Transverse colon (tissue), 4 donors: Measurements from ENCODE around the gene CGB5. TPM values are rescaled to one million over a fixed set of nuclear protein-coding genes. Genes with fewer than 3 reads are reported as not detected.
A peak's percentile ranks its signal among the peaks of the same experiment; 100 is the strongest.

ENCODE experiments used
- DNase-seq: peaks from one replicate; pipeline ENCODE4 v3.0.0-alpha.2; 2019
- H3K27ac ChIP-seq, 4 donors: fragments of 200-600 bp; sonication (generic); 2 replicates each; pipeline ENCODE4 v1.5.1; 2016 to 2018; ENCODE audit warnings: inconsistent platforms in 4 of 4
- H3K27me3 ChIP-seq: fragments of 200-600 bp; sonication (generic); 2 replicates; pipeline ENCODE4 v1.5.1; 2017; ENCODE audit warnings: inconsistent platforms
- H3K36me3 ChIP-seq, 4 donors: fragments of 200-600 bp; sonication (generic); 2 replicates each; pipeline ENCODE4 v1.5.1; 2017 to 2019; ENCODE audit warnings: inconsistent platforms in 4 of 4
- H3K4me1 ChIP-seq, 4 donors: fragments of 200-600 bp; sonication (generic); 2 replicates each; pipeline ENCODE4 v1.5.1; 2017 to 2020; ENCODE audit warnings: inconsistent platforms in 4 of 4
- H3K4me3 ChIP-seq, 4 donors: fragments of 200-600 bp; sonication (generic); 1 replicate in 1 of 4; 2 replicates in 3 of 4; pipeline versions ENCODE4 v1.5.1 to v1.6.1; 2017 to 2019; ENCODE audit warnings: inconsistent platforms in 4 of 4
- H3K9me3 ChIP-seq, 2 donors: fragments of 200-600 bp; sonication (generic); 2 replicates each; pipeline ENCODE4 v1.5.1; 2017 to 2019; ENCODE audit warnings: inconsistent platforms in 2 of 2
- EP300 ChIP-seq: sonication (generic); formaldehyde crosslinking; IDR thresholded peaks from one replicate; pipeline ENCODE4 v1.6.1; 2017; ENCODE audit warnings: antibody characterized with exemption, low read depth
- POLR2A ChIP-seq: fragments of 450-650 bp; IDR thresholded peaks from one replicate; pipeline ENCODE4 v1.6.1; 2016; ENCODE audit warnings: antibody characterized with exemption, mild to moderate bottlenecking, moderate library complexity
- POLR2AphosphoS5 ChIP-seq, 3 donors: sonication (generic); formaldehyde crosslinking; IDR thresholded peaks; one replicate each; pipeline ENCODE4 v1.6.1; 2016; ENCODE audit warnings: antibody characterized with exemption in 3 of 3
- WGBS, 2 donors: methylation state at CpG; one replicate each; pipeline ENCODE4 v1.1.5; 2018; ENCODE audit warnings: low coverage in 1 of 2; 5-methylcytosine and 5-hydroxymethylcytosine counted together
- in situ Hi-C, 4 donors: fragments of 200-750 bp; cut with MboI; loops; one replicate each; pipeline versions ENCODE4 v1.15.0 to v1.15.1; 2017; ENCODE audit warnings: low sequenced_read_pairs in 3 of 4, low pct_ligation_motif_present in 1 of 4, low pct_unique_long_range_greater_than_20kb in 1 of 4
- intact Hi-C: fragments of 100-400 bp; cut with DNase I; formaldehyde crosslinking; loops from one replicate; pipeline ENCODE4 v1.15.1; 2023; ENCODE audit warnings: low total_unique reads
- total RNA-seq, 4 donors: library from RNA; depleted of rRNA; stranded (reverse); fragments of >200 nt; gene quantifications; one replicate each; pipeline ENCODE4 v1.1.0, GENCODE V29; 2016
- TF ChIP-seq, protein P1 (sequence below), 5 experiments: fragments of 200-600 bp in 3 of 5; fragments of 450-650 bp in 2 of 5; sonication (generic) in 3 of 5; IDR thresholded peaks; 1 replicate in 2 of 5; 2 replicates in 3 of 5; pipeline ENCODE4 v1.5.1; 2016 to 2017; ENCODE audit warnings: antibody characterized with exemption in 5 of 5, inconsistent platforms in 3 of 5, mild to moderate bottlenecking in 2 of 5, moderate library complexity in 1 of 5

The CGB5 gene
- total RNA-seq, 4 donors from 2014 or later = not detected

DNA sequence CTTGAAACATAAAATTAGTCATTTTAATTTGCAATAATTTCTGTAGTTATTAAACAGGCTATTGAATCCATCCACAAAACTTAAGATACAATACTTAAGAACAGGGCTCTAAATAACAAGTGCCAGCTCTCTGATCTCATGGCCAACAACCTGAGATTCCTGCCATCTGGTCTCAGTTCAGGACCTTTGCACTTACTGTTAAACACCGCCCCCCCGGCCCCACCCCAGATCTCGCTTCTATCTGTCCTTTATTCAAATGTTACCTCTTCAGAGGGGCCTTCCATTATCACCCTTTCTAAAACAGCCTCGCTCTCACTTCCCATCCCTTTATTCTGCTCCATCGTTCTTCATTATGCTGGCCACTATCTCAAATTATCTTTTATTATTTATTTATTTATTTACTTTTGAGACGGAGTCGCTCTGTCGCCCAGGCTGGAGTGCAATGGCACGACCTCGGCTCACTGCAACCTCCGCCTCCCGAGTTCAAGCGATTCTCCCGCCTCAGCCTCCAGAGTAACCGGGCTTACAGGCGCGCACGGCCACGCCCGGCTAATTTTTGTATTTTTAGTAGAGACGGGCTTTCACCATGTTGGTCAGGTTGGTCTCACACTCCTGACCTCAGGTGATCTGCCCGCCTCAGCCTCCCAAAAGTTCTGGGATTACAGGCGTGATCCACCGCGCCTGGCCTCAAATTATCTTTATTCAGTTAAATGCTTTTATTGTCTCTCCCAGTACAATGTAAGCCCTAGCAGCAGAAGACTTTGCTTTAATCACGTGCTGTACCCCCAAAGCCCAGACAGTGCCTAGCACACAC, 40.8 kb downstream of the CGB5 start:
- no peak for TF ChIP-seq EP300
- TF ChIP-seq, protein P1, sequence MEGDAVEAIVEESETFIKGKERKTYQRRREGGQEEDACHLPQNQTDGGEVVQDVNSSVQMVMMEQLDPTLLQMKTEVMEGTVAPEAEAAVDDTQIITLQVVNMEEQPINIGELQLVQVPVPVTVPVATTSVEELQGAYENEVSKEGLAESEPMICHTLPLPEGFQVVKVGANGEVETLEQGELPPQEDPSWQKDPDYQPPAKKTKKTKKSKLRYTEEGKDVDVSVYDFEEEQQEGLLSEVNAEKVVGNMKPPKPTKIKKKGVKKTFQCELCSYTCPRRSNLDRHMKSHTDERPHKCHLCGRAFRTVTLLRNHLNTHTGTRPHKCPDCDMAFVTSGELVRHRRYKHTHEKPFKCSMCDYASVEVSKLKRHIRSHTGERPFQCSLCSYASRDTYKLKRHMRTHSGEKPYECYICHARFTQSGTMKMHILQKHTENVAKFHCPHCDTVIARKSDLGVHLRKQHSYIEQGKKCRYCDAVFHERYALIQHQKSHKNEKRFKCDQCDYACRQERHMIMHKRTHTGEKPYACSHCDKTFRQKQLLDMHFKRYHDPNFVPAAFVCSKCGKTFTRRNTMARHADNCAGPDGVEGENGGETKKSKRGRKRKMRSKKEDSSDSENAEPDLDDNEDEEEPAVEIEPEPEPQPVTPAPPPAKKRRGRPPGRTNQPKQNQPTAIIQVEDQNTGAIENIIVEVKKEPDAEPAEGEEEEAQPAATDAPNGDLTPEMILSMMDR (IDR thresholded peaks at IDR 0.05) = no peak
- no peak for TF ChIP-seq POLR2AphosphoS5 (IDR thresholded peaks at IDR 0.05)
- no peak for TF ChIP-seq POLR2A
- no peaks in the 10 kb centered on the region for H3K9me3 ChIP-seq
- H3K36me3 ChIP-seq = no peaks in the 10 kb centered on the region
- H3K4me1 ChIP-seq = peaks cover 13 to 28% (median 22%) of the 10 kb centered on the region in 4 donors
- H3K27ac ChIP-seq = peak overlapping the region; percentile 90 to 96 (median 94)
- intact Hi-C loops = no loop called here
- in situ Hi-C loops = loop anchor here in 2 of 4 donors (10.0 to 25.0 kb wide), 2 partner anchors 120 to 128 kb away; no protein-coding TSS in a partner anchor
- 42 to 45% methylated on average over 20 to 26 of the region's 26 CpGs for WGBS, 2 donors
- DNase-seq = no peak
- H3K4me3 ChIP-seq = peak overlapping the region in 3 of 4 donors; percentile 81 to 100 (median 91)
- no peaks in the 10 kb centered on the region for H3K27me3 ChIP-seq

GRCh38 chr19:49085020-49085867, 41.6 kb downstream of the CGB5 start, which contains the start of gene SNRNP70:
Gene SNRNP70, plus strand, starts transcription at chr19:49085451. Its CDS starts 964 bp downstream, at chr19:49086415.
- H3K9me3 ChIP-seq = no peaks in the 10 kb centered on the region
- in situ Hi-C loops = loop anchor here in 2 of 4 donors (10.0 to 25.0 kb wide), 2 partner anchors 120 to 127 kb away; no protein-coding TSS in a partner anchor
- peaks cover 13 to 28% (median 22%) of the 10 kb centered on the region in 4 donors for H3K4me1 ChIP-seq
- intact Hi-C loops = no loop called here
- peak; percentile 87 for TF ChIP-seq POLR2A
- peak; percentile 86 to 96 (median 89) for TF ChIP-seq POLR2AphosphoS5 (IDR thresholded peaks at IDR 0.05)
- no peak for TF ChIP-seq EP300
- TF ChIP-seq, protein P1 (IDR thresholded peaks at IDR 0.05) = peak in 1 of 5 experiments; percentile 18
- peak within 1 kb of the TSS; percentile 90 to 96 (median 94) for H3K27ac ChIP-seq
- WGBS, 2 donors = 1% methylated on average over 83 of the region's 89 CpGs; no CpG with 5 or more reads in 1 of the 2 donors
- H3K27me3 ChIP-seq = no peaks in the 10 kb centered on the region
- H3K4me3 ChIP-seq = peak within 1 kb of the TSS; percentile 81 to 100 (median 90)
- DNase-seq = peak; percentile 99
- peaks cover 0 to 6% (median 3%) of the 10 kb centered on the region in 4 donors for H3K36me3 ChIP-seq

DNA sequence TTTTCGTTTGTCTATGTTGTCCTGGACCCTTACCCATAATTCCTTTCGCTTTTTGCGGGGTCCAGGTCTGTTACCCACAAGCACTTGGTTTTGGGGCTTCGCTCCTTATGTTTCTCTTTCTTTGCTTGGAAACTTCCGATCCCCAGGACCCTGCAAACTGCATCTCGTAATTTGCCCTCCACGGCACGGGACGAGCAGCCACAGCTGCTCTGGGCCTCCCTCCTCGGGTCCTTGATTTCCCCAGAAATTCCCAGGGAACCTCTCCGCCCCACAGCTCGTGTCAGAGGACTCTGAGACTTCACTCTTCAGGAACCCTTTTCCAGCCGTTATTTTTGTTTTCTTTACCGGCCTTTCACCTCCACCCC, 42.2 kb downstream of the CGB5 start:
- intact Hi-C loops = no loop called here
- Histone ChIP-seq H3K36me3 (peaks cover 0 to 12% (median 5%) of the 10 kb centered on the region in 4 donors), H3K4me3 (peak overlapping the region; percentile 81 to 100 (median 90)), H3K9me3 (no peaks in the 10 kb centered on the region), H3K27ac (peak overlapping the region; percentile 90 to 96 (median 94)), H3K4me1 (peaks cover 13 to 28% (median 22%) of the 10 kb centered on the region in 4 donors), H3K27me3 (no peaks in the 10 kb centered on the region)
- 0 to 1% methylated on average over 2 to 14 of the region's 14 CpGs for WGBS, 2 donors
- TF ChIP-seq, protein P1 (IDR thresholded peaks at IDR 0.05) = no peak
- TF ChIP-seq POLR2AphosphoS5 (IDR thresholded peaks at IDR 0.05) (no peak), EP300 (no peak), POLR2A (no peak)
- no peak for DNase-seq
- in situ Hi-C loops = loop anchor here in 2 of 4 donors (10.0 to 25.0 kb wide), 2 partner anchors 119 to 126 kb away; no protein-coding TSS in a partner anchor
